Measurements from ENCODE around the gene MXI1.

DNA sequence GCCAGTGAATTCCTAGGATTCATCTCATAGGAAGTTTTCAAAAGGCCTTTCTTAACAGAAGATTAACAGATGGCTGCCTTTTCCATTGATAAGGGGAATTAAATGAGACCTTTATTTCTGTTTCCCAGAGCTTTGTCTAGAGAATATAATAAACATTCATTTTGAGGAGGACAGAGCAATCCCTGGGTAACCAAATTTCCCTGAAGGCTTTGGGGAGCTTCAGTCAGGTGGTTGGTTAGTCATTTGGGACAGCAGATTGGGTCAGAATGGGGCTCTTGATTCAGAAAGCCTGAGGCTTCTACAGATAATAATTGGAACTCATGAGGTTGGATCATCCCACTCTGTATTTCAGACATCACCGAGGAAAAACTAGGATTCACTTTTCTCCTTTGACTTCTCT lies 21.8 kb downstream of the MXI1 start:
- TF ChIP-seq YY1 (IDR thresholded peaks at IDR 0.05; ENCODE audit: insufficient read depth, insufficient read length) (no peak), ZNF274 (IDR thresholded peaks at IDR 0.05; ENCODE audit: low read depth, low read length) (no peak)

Measured in NT2/D1 (cell line).